Esophagus (tissue), 2 donors: ENCODE measurements around the gene NDN. TPM values are rescaled to one million over a fixed set of nuclear protein-coding genes. Genes with fewer than 3 reads are reported as not detected.
"Not testable (repeated sequence)": the region's sequence is repeated elsewhere in the genome, so short reads cannot be mapped to it uniquely, and the experiment has no call there.

Experiments
- H3K27ac ChIP-seq, 2 donors: one replicate each; pipeline ENCODE4 v1.5.1; 2013; ENCODE audit warnings: low read depth in 2 of 2, mild to moderate bottlenecking in 2 of 2, inconsistent platforms in 1 of 2, low read length in 1 of 2, moderate library complexity in 1 of 2
- H3K27me3 ChIP-seq, 2 donors: one replicate each; pipeline ENCODE4 v1.6.1; 2013; ENCODE audit warnings: low read length in 2 of 2, control low read depth in 1 of 2, mild to moderate bottlenecking in 1 of 2; ENCODE audit not compliant: insufficient read depth in 2 of 2, control insufficient read depth in 1 of 2
- H3K36me3 ChIP-seq, 2 donors: one replicate each; pipeline ENCODE4 v1.6.1; 2013; ENCODE audit warnings: low read length in 1 of 2; ENCODE audit not compliant: control insufficient read depth in 2 of 2, insufficient read depth in 2 of 2
- H3K4me1 ChIP-seq, 2 donors: one replicate each; pipeline ENCODE4 v1.6.1; 2013; ENCODE audit warnings: low read length in 1 of 2; ENCODE audit not compliant: control insufficient read depth in 2 of 2, insufficient read depth in 2 of 2
- H3K4me3 ChIP-seq, 2 donors: one replicate each; pipeline ENCODE4 v1.5.1; 2013; ENCODE audit warnings: low read length in 2 of 2, mild to moderate bottlenecking in 2 of 2, low read depth in 1 of 2, moderate library complexity in 1 of 2
- H3K9me3 ChIP-seq, 2 donors: one replicate each; pipeline ENCODE4 v1.6.1; 2013; ENCODE audit warnings: mild to moderate bottlenecking in 2 of 2, low read depth in 1 of 2, low read length in 1 of 2, moderate library complexity in 1 of 2; ENCODE audit not compliant: control insufficient read depth in 2 of 2, insufficient read depth in 1 of 2
- WGBS, 2 donors: extraction: QIAGEN DNeasy Blood & Tissue Kit; methylation state at CpG; one replicate each; pipeline ENCODE4 v1.1.7; 2013; 5-methylcytosine and 5-hydroxymethylcytosine counted together
- polyA plus RNA-seq, 2 donors: library from polyadenylated mRNA; stranded (reverse); fragments of 200-250 nt; gene quantifications; one replicate each; pipeline ENCODE4 v1.2.3, GENCODE V29; 2013
- donor health status: healthy with polysubstance abuse.
- donor health status: Bipolar disorder and iron deficiency.

Gene NDN
- polyA plus RNA-seq: 10 to 100 TPM in 1 of 2 donors, 1 to 10 TPM in 1; 5.1 to 15.8 TPM

GRCh38 chr15:23687143-23687470, at the start of gene NDN:
NDN (minus strand) TSS chr15:23687305; CDS start chr15:23687217, 88 bp downstream.
- Histone ChIP-seq H3K36me3 (no peaks in the 10 kb centered on the region), H3K27ac (no peak within 1 kb of the TSS)

GRCh38 chr15:23736033-23736673, 49.0 kb upstream of the NDN start:
- 41 to 42% methylated on average over 5 of the region's 5 CpGs for WGBS, 2 donors
- H3K9me3 ChIP-seq: no peaks in the 10 kb centered on the region
- no peaks in the 10 kb centered on the region for H3K36me3 ChIP-seq

More at GRCh38 chr15:23687143-23687470, at the start of gene NDN:
- no peaks in the 10 kb centered on the region for H3K27me3 ChIP-seq
- H3K9me3 ChIP-seq: peaks cover 2 to 3% of the 10 kb centered on the region in 2 donors
- H3K4me3 ChIP-seq: peak within 1 kb of the TSS; percentile 51 to 58
- no peaks in the 10 kb centered on the region for H3K4me1 ChIP-seq
- WGBS, 2 donors: 29 to 39% methylated on average over 38 of the region's 38 CpGs

GRCh38 chr15:23734862-23735261, 47.8 kb upstream of the NDN start:
- no peak overlapping the region for H3K4me3 ChIP-seq
- no peaks in the 10 kb centered on the region for H3K4me1 ChIP-seq
- no peak overlapping the region for H3K27ac ChIP-seq
- H3K36me3 ChIP-seq: no peaks in the 10 kb centered on the region
- no peaks in the 10 kb centered on the region for H3K27me3 ChIP-seq
- 59 to 66% methylated on average over 4 of the region's 4 CpGs for WGBS, 2 donors
- H3K9me3 ChIP-seq: no peaks in the 10 kb centered on the region

More at GRCh38 chr15:23736033-23736673, 49.0 kb upstream of the NDN start:
- H3K27me3 ChIP-seq: no peaks in the 10 kb centered on the region
- H3K27ac ChIP-seq: no peak overlapping the region
- H3K4me3 ChIP-seq: no peak overlapping the region
- H3K4me1 ChIP-seq: no peaks in the 10 kb centered on the region

DNA sequence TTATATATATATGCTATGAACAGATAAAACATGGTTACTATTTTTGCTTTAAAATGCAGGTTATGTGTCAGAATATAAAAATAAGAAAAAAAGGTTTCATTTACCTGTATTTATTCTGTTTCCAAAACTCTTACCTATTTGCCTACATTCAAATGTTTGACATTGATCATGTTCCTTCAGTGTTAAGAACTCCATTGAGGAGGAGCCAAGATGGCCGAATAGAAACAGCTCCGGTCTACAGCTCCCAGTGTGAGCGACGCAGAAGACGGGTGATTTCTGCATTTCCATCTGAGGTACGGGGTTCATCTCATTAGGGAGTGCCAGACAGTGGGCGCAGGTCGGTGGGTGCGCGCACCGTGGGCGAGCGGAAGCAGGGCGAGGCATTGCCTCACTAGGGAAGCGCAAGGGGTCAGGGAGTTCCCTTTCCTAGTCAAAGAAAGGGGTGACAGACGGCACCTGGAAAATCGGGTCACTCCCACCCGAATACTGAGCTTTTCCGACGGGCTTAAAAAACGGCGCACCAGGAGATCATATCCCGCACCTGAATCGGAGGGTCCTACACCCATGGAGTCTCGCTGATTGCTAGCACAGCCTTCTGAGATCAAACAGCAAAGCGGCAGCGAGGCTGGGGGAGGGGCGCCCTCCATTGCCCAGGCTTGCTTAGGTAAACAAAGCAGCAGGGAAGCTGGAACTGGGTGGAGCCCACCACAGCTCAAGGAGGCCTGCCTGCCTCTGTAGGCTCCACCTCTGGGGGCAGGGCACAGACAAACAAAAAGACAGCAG, 27.0 kb upstream of the NDN start:
- not testable (repeated sequence) for H3K4me1 ChIP-seq, H3K27ac ChIP-seq, H3K27me3 ChIP-seq, H3K9me3 ChIP-seq, H3K36me3 ChIP-seq, H3K4me3 ChIP-seq
- WGBS, 2 donors: 75 to 79% methylated on average over 28 of the region's 28 CpGs

DNA sequence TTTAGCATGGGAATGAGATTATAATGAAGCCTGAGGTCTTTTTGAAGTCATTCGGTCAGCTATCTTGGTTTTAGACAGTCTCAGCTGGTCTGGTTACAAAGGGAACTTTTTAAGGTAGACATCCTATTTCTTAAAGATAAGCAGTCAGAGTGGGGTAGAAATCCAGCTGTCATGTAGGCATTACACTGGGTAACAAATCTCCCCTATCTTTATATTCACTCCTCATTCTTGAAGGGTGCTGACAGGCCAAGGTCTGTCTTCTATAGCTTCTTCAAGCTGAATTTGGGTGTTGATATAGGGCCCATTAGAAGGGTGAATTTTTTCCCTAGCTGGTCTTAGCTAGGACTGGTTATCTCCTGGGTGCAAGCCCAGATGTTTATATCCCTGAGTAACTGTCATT, 21.2 kb upstream of the NDN start:
- H3K4me1 ChIP-seq: no peaks in the 10 kb centered on the region
- WGBS, 2 donors: 72 to 73% methylated on average over 1 of the region's 1 CpG
- no peaks in the 10 kb centered on the region for H3K36me3 ChIP-seq
- no peaks in the 10 kb centered on the region for H3K9me3 ChIP-seq
- H3K4me3 ChIP-seq: no peak overlapping the region
- H3K27me3 ChIP-seq: no peaks in the 10 kb centered on the region
- no peak overlapping the region for H3K27ac ChIP-seq

DNA sequence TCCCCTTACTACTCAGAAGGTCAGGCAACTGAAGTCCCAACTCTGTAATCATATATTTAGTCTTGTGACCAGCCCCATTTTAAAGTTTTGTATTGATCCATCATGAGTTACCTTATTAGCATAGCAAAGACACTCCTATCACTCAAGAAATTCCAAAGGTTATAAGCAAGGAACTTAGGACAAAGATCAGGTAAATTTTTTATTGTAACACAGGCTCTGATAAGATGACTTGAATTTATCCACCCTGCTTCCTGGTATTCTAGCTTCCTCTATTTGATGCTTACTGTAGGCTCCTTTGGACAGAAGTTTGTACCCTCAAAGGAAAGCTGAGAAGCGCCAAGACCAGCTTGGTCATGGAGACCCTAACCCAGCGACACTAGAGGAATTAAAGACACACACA, 8.2 kb upstream of the NDN start:
- Histone ChIP-seq H3K4me3 (no peak overlapping the region), H3K27me3 (no peaks in the 10 kb centered on the region), H3K9me3 (no peaks in the 10 kb centered on the region), H3K27ac (no peak overlapping the region), H3K36me3 (no peaks in the 10 kb centered on the region), H3K4me1 (no peaks in the 10 kb centered on the region)
- 71 to 77% methylated on average over 2 of the region's 2 CpGs for WGBS, 2 donors

DNA sequence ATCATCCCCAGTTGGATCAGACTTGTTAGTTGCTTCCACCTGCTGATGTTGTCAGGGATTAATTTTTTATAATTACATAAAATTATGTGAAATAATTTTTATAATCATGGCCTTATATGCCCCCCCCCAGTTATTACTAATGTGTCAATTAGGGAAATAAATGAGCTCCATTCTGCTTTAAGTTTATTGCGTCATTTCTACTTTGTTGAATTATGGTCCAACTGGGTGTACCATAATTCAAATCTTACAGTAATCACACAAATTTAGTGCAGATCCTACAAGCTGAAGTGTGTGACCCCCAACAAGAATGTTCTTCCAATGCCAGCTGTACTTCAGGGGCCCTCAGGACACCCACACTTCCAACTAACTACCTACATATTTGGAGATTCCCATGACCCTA, 7.5 kb upstream of the NDN start:
- no peaks in the 10 kb centered on the region for H3K4me1 ChIP-seq
- WGBS, 2 donors: 96 to 100% methylated on average over 1 of the region's 1 CpG
- H3K27me3 ChIP-seq: no peaks in the 10 kb centered on the region
- H3K36me3 ChIP-seq: no peaks in the 10 kb centered on the region
- no peak overlapping the region for H3K4me3 ChIP-seq
- no peaks in the 10 kb centered on the region for H3K9me3 ChIP-seq
- H3K27ac ChIP-seq: no peak overlapping the region

DNA sequence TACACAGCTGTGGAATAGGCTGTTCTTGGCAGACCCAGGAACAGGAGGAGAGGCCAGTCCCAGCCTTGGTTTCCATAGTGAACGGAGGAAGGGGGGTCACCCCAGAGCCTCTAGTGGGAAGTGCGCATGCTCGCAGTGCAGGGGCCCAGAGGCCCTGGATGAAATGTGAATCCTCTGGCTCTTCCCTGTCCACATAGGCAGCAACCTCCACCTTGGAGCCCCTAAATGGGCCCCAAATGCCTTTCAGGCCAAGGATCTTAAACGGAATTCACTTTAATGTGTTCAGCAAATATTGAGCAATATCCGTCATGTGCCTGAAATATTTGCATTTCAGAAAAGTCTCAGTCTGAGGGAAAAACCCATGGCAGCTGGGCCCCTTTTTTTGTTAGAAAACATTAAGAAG, 3.3 kb upstream of the NDN start:
- Histone ChIP-seq H3K4me3 (no peak overlapping the region), H3K36me3 (no peaks in the 10 kb centered on the region), H3K4me1 (no peaks in the 10 kb centered on the region), H3K9me3 (peaks cover 2 to 3% of the 10 kb centered on the region in 2 donors), H3K27me3 (no peaks in the 10 kb centered on the region), H3K27ac (no peak overlapping the region)
- 50 to 62% methylated on average over 5 of the region's 5 CpGs for WGBS, 2 donors

GRCh38 chr15:23690015-23690414, 2.9 kb upstream of the NDN start:
- H3K27ac ChIP-seq: no peak overlapping the region
- 63 to 69% methylated on average over 4 of the region's 4 CpGs for WGBS, 2 donors
- no peaks in the 10 kb centered on the region for H3K36me3 ChIP-seq
- H3K9me3 ChIP-seq: peaks cover 2 to 3% of the 10 kb centered on the region in 2 donors
- no peak overlapping the region for H3K4me3 ChIP-seq
- no peaks in the 10 kb centered on the region for H3K4me1 ChIP-seq
- H3K27me3 ChIP-seq: no peaks in the 10 kb centered on the region
